Erythroblast (primary cell): ENCODE data around the gene ZYG11A.

ENCODE experiments used
- DNase-seq, 2 experiments: peaks; one replicate each; lab custom pipeline; 2025; lab: John Stamatoyannopoulos, UW
- GATA1 ChIP-seq: IDR thresholded peaks from 2 replicates; pipeline ENCODE4 v1.6.1; 2011; ENCODE audit warnings: low read depth, mild to moderate bottlenecking, control low read depth, low read length, moderate library complexity
- POLR2A ChIP-seq: IDR thresholded peaks from 2 replicates; pipeline ENCODE4 v1.6.1; 2011; ENCODE audit warnings: mild to moderate bottlenecking, low read length

The ZYG11A gene

DNA sequence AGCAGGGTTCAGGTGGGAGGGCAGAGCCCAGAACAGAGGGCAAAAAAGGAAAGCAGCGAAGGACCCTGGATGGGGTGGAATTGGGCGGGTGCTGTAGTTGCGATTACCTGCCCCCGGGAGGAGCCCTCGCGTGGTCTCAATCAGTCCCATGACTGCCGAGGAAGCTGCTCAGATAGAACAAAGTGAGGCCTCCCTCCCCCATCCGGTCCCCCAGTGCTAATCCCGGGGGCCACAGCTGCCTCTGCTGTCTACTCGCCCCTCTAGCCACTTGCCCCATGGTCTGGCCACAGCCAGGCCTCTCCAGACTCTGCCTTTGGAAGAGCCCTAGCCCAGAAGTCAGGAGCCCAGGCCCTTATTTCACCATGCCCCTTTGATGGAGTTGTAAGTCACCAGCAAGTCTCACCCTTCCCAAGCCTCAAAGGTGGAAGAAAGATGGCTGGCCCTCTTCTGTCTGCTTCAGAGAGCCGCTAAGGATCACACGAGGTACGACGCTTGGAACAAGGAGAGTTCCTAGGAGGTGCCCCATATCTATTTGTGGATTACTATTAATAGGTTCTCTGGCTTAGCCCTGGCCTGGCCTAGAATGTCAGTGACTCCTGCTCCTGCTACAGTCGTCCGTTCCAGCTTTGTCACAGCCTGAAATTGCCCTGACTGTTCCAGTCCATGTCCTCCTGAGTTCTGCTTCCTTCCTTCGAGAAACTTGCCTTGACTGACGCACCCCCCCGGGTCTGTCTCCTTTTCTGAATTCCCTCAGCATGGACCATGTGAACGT, 62.6 kb downstream of the ZYG11A start:
- peak; percentile 24 to 39 for DNase-seq
- TF ChIP-seq POLR2A = no peak
- no peak for TF ChIP-seq GATA1

DNA sequence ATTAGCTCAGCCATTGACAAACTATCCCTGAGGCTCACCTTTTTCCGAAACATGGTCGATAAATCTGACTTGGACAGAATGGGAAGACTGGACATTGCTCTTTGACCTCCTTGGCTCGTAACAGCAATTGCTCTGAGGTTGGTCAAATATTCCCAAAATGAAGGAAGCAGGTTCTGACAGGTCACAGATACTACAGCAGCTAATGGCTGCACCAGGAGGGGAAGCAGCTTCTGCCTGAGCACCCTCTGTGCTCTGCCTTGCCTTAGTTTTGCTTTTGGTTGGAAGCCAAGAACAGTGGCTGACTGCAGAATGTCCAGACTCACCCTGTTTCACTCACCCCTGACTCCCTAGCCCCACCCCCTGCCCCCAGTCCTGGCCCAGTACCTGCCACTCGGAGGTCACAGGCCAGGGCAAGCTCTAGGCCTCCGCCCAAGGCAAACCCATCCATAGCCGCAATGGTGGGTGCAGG, 63.6 kb downstream of the ZYG11A start:
- no peak for DNase-seq
- TF ChIP-seq POLR2A (no peak), GATA1 (no peak)

DNA sequence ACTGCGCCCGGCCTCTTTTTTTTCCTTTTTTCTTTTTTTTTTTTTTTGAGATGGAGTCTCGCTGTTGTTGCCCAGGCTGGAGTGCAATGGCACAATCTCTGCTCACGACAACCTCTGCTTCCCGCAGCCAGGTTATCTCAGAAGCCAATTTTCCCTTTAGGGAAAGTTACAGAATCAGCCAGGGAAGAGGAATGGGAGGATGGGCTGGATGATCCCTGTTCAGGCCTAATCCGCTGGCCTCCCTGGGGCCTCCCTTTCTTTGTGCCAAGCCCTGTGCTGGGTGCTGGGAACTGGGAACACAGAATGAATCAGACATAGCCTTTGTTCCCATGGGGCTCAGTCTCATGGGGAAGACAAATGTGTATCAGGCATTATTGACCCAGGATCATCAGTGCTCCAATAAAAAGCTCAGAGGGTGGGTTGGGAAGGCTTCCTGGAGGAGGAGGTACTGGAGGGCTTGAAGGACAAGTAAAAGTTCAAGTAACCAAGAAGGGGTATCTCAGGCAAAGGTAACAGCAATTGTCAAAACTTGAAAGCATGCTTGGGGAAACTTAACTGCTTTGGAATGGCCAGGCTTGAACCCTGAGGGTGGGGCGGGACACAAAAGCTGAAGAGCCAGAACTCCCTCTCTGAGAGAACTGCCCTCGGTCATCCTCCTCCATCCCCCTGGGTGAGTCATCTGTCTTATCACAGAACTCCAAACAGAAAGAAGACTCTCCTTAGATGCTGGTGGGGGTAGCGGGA, 64.7 kb downstream of the ZYG11A start:
- TF ChIP-seq POLR2A (no peak), GATA1 (no peak)
- peak in 1 of 2 experiments; percentile 8 for DNase-seq

- no peak for DNase-seq
- no peak for TF ChIP-seq POLR2A
- TF ChIP-seq GATA1 = no peak
These were observed 65.2 kb downstream of the ZYG11A start for GRCh38 chr1:52907812-52908153.

- no peak for DNase-seq
- TF ChIP-seq POLR2A (no peak), GATA1 (no peak)
These were observed 69.0 kb downstream of the ZYG11A start for GRCh38 chr1:52911541-52911940.

- no peak for DNase-seq
- TF ChIP-seq POLR2A (no peak), GATA1 (no peak)
These were observed 70.5 kb downstream of the ZYG11A start for GRCh38 chr1:52913014-52913413.

- no peak for TF ChIP-seq GATA1
- TF ChIP-seq POLR2A = no peak
- peak; percentile 5 to 32 for DNase-seq
These were observed 71.0 kb downstream of the ZYG11A start for GRCh38 chr1:52913537-52913936.

GRCh38 chr1:52914463-52914862, 71.9 kb downstream of the ZYG11A start:
- DNase-seq = no peak
- TF ChIP-seq GATA1 (no peak), POLR2A (no peak)

GRCh38 chr1:52915211-52915854, 72.8 kb downstream of the ZYG11A start:
- DNase-seq = no peak
- TF ChIP-seq POLR2A = no peak
- no peak for TF ChIP-seq GATA1

- no peak for TF ChIP-seq GATA1
- TF ChIP-seq POLR2A = no peak
- DNase-seq = no peak
These were observed 73.3 kb downstream of the ZYG11A start for GRCh38 chr1:52915855-52916220.

- TF ChIP-seq GATA1 (no peak), POLR2A (no peak)
- no peak for DNase-seq
These were observed 73.8 kb downstream of the ZYG11A start for GRCh38 chr1:52916241-52916975.

DNA sequence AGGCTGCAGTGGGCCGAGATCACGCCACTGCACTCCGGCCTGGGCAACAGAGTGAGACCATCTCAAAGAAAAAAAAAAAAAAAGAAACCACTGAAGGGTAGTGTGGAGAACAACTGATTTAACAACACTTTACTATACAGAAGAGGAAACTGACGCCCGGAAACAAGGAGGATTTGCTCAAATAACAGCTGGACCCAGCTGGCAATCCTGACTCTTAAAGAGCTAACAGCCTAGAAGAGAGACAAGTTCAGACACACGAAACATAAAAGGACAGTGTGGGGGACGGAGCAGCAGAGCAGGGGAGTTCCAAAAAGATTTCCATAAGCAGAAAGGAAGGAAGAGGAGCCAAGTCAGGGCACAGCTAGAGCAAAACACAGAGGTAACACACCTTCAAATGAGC, 74.6 kb downstream of the ZYG11A start:
- DNase-seq = no peak
- TF ChIP-seq GATA1 = no peak
- TF ChIP-seq POLR2A = no peak

DNA sequence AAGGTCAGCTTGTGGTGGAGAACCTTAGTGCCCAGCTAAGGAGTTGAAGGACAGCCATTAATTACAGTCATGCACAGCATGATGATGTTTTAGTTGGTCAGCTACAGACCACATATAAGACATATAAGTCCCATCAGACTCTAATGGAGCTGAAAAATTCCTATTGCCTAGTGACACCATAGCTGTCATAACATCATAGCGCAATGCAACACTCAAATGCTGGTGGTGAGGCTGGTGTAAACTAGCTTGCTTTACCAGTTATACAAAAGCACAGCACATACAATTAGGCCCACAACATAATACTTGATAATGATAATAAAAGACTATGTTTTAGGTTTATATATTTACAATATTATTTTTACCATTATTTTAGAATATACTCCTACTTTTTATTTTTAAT, 75.0 kb downstream of the ZYG11A start:
- TF ChIP-seq GATA1 = no peak
- TF ChIP-seq POLR2A = no peak
- no peak for DNase-seq
